ENCODE data around the gene LPAR3. TPM values are rescaled to one million over a fixed set of nuclear protein-coding genes. Genes with fewer than 3 reads are reported as not detected.

The LPAR3 gene, protein sequence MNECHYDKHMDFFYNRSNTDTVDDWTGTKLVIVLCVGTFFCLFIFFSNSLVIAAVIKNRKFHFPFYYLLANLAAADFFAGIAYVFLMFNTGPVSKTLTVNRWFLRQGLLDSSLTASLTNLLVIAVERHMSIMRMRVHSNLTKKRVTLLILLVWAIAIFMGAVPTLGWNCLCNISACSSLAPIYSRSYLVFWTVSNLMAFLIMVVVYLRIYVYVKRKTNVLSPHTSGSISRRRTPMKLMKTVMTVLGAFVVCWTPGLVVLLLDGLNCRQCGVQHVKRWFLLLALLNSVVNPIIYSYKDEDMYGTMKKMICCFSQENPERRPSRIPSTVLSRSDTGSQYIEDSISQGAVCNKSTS
- 0.32 and 0.38 TPM in 2 replicates for polyA plus RNA-seq (2013)

DNA sequence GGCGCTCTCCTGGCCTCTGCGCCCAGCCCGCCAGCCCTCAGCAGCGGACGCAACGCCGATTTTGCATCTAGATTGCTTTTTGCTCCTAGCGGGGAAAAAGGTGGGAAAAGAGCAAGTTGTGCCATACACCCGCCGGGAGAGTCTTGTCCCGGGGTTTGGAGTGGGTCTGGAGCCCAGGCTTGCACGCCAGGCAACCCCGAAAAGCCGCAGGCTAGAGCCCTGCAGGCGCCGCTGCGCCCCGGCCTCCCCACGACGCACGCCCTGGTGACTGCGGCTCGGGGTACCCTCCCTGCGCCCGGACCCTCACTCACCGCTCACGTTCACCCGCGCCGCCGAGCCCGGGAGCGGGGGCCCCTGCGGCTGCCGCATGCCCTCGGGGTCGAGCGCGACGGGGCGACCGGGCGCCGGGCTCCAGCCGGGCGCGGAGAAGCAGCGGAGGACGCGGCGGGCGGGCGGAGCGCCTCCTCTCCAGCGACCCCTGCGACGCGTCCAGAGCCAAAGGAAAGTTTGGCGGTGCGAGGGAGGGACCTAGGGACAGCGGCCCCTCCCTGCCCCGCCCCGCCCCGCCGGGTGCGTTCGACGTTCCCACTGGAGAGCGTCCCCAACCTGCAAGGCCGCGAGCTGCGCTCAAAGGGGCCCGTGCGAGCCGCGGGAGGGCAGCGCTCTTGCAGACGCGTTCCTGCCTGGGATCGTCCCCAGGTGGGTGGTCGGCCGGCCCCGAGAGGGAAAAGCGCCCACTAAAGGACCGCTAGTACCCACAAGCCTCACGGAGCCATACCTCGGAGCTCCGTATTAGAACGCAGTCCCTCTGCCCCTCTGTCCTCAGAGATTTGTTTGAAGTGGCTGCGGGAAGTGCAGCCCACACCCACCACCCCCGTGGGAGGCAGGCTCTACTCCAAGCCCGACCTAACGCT lies at the start of gene LPAR3:
LPAR3 (minus strand) TSS at position 502 of the 914 bp plus-strand sequence. CDS start 27,086 bp downstream, outside the sequence.
- H3K9me3 ChIP-seq (ENCODE audit: insufficient read depth, low read depth, low read length): peaks cover 2% of the 10 kb centered on the region
- no peaks in the 10 kb centered on the region for H3K79me2 ChIP-seq (ENCODE audit: control insufficient read depth, insufficient read depth, low read length, poor library complexity)
- H3K27me3 ChIP-seq (ENCODE audit: insufficient read depth, low read length): peaks cover 26% of the 10 kb centered on the region
- H4K12ac ChIP-seq (ENCODE audit: low read depth, low read length): no peak within 1 kb of the TSS
- no peak within 1 kb of the TSS for H3K27ac ChIP-seq (ENCODE audit: low read depth, low read length)
- H3K23ac ChIP-seq (ENCODE audit: low read length): no peak within 1 kb of the TSS
- no peak within 1 kb of the TSS for H3K18ac ChIP-seq (ENCODE audit: low read length)
- no CpG with 5 or more reads among the region's 93 CpGs for WGBS (ENCODE audit: extremely low coverage, insufficient coverage, insufficient read length)
- H3K4me2 ChIP-seq (ENCODE audit: low read length): peak within 1 kb of the TSS; percentile 89
- no peak within 1 kb of the TSS for H4K8ac ChIP-seq (ENCODE audit: low read depth, low read length)
- DNase-seq: peak in 1 of 2 donors; percentile 64
- no peak within 1 kb of the TSS for H3K14ac ChIP-seq (ENCODE audit: low read length)
- no peak within 1 kb of the TSS for H2BK12ac ChIP-seq (ENCODE audit: low read length)
- no peak within 1 kb of the TSS for H2BK5ac ChIP-seq (ENCODE audit: low read depth, low read length, poor library complexity)
- H3K4me3 ChIP-seq (ENCODE audit: low read depth, low read length): peak within 1 kb of the TSS; percentile 51
- no peak within 1 kb of the TSS for H3K4ac ChIP-seq (ENCODE audit: low read depth, low read length)
- H3K4me1 ChIP-seq (ENCODE audit: control insufficient read depth in 1 of 2, insufficient read depth in 2 of 2, low read length in 2 of 2): peaks cover 0 to 2% of the 10 kb centered on the region in 2 experiments
- no peaks in the 10 kb centered on the region for H3K36me3 ChIP-seq (ENCODE audit: control insufficient read depth in 1 of 2, insufficient read depth in 2 of 2, low read length in 2 of 2)
- no peak within 1 kb of the TSS for H2AFZ ChIP-seq (ENCODE audit: insufficient read depth, low read length, poor library complexity)
- H3K79me1 ChIP-seq (ENCODE audit: low read length): no peaks in the 10 kb centered on the region
- H2AK5ac ChIP-seq (ENCODE audit: low read length): no peak within 1 kb of the TSS
- no peak within 1 kb of the TSS for H2BK120ac ChIP-seq (ENCODE audit: insufficient read depth, low read length, poor library complexity)
- no peak within 1 kb of the TSS for H4K91ac ChIP-seq (ENCODE audit: low read depth, low read length)
- no peak within 1 kb of the TSS for H3K9ac ChIP-seq (ENCODE audit: low read length)

GRCh38 chr1:84941843-84942242 lies 48.8 kb upstream of the LPAR3 start:
- Histone ChIP-seq H3K4me2 (ENCODE audit: low read length) (no peak overlapping the region), H3K27ac (ENCODE audit: low read depth, low read length) (no peak overlapping the region), H2AK5ac (ENCODE audit: low read length) (no peak overlapping the region), H3K4ac (ENCODE audit: low read depth, low read length) (no peak overlapping the region), H3K23ac (ENCODE audit: low read length) (no peak overlapping the region), H2BK120ac (ENCODE audit: insufficient read depth, low read length, poor library complexity) (no peak overlapping the region), H3K9ac (ENCODE audit: low read length) (no peak overlapping the region), H2BK12ac (ENCODE audit: low read length) (no peak overlapping the region), H4K91ac (ENCODE audit: low read depth, low read length) (no peak overlapping the region), H4K12ac (ENCODE audit: low read depth, low read length) (no peak overlapping the region), H3K4me3 (ENCODE audit: low read depth, low read length) (no peak overlapping the region), H3K79me1 (ENCODE audit: low read length) (no peaks in the 10 kb centered on the region), H4K8ac (ENCODE audit: low read depth, low read length) (no peak overlapping the region), H3K18ac (ENCODE audit: low read length) (no peak overlapping the region), H2AFZ (ENCODE audit: insufficient read depth, low read length, poor library complexity) (no peak overlapping the region), H3K9me3 (ENCODE audit: insufficient read depth, low read depth, low read length) (no peaks in the 10 kb centered on the region), H3K27me3 (ENCODE audit: insufficient read depth, low read length) (no peaks in the 10 kb centered on the region), H3K14ac (ENCODE audit: low read length) (no peak overlapping the region), H3K4me1 (ENCODE audit: control insufficient read depth in 1 of 2, insufficient read depth in 2 of 2, low read length in 2 of 2) (peaks cover 0 to 2% of the 10 kb centered on the region in 2 experiments), H3K79me2 (ENCODE audit: control insufficient read depth, insufficient read depth, low read length, poor library complexity) (no peaks in the 10 kb centered on the region), H2BK5ac (ENCODE audit: low read depth, low read length, poor library complexity) (no peak overlapping the region), H3K36me3 (ENCODE audit: control insufficient read depth in 1 of 2, insufficient read depth in 2 of 2, low read length in 2 of 2) (no peaks in the 10 kb centered on the region)
- WGBS (ENCODE audit: extremely low coverage, insufficient coverage, insufficient read length): no CpG with 5 or more reads among the region's 1 CpG
- no peak for DNase-seq

GRCh38 chr1:84940481-84940880 lies 47.5 kb upstream of the LPAR3 start:
- Histone ChIP-seq H3K23ac (ENCODE audit: low read length) (no peak overlapping the region), H3K4me1 (ENCODE audit: control insufficient read depth in 1 of 2, insufficient read depth in 2 of 2, low read length in 2 of 2) (no peaks in the 10 kb centered on the region), H3K79me2 (ENCODE audit: control insufficient read depth, insufficient read depth, low read length, poor library complexity) (no peaks in the 10 kb centered on the region), H3K4me3 (ENCODE audit: low read depth, low read length) (no peak overlapping the region), H3K14ac (ENCODE audit: low read length) (no peak overlapping the region), H3K27me3 (ENCODE audit: insufficient read depth, low read length) (no peaks in the 10 kb centered on the region), H4K12ac (ENCODE audit: low read depth, low read length) (no peak overlapping the region), H2AFZ (ENCODE audit: insufficient read depth, low read length, poor library complexity) (no peak overlapping the region), H3K36me3 (ENCODE audit: control insufficient read depth in 1 of 2, insufficient read depth in 2 of 2, low read length in 2 of 2) (no peaks in the 10 kb centered on the region), H2BK120ac (ENCODE audit: insufficient read depth, low read length, poor library complexity) (no peak overlapping the region), H3K9ac (ENCODE audit: low read length) (no peak overlapping the region), H4K8ac (ENCODE audit: low read depth, low read length) (no peak overlapping the region), H2BK5ac (ENCODE audit: low read depth, low read length, poor library complexity) (no peak overlapping the region), H4K91ac (ENCODE audit: low read depth, low read length) (no peak overlapping the region), H3K4ac (ENCODE audit: low read depth, low read length) (no peak overlapping the region), H2AK5ac (ENCODE audit: low read length) (no peak overlapping the region), H3K79me1 (ENCODE audit: low read length) (no peaks in the 10 kb centered on the region), H3K4me2 (ENCODE audit: low read length) (no peak overlapping the region), H3K9me3 (ENCODE audit: insufficient read depth, low read depth, low read length) (no peaks in the 10 kb centered on the region), H3K18ac (ENCODE audit: low read length) (no peak overlapping the region), H2BK12ac (ENCODE audit: low read length) (no peak overlapping the region), H3K27ac (ENCODE audit: low read depth, low read length) (no peak overlapping the region)
- WGBS (ENCODE audit: extremely low coverage, insufficient coverage, insufficient read length): no CpG with 5 or more reads among the region's 4 CpGs
- DNase-seq: peak in 1 of 2 donors; percentile 69

DNA sequence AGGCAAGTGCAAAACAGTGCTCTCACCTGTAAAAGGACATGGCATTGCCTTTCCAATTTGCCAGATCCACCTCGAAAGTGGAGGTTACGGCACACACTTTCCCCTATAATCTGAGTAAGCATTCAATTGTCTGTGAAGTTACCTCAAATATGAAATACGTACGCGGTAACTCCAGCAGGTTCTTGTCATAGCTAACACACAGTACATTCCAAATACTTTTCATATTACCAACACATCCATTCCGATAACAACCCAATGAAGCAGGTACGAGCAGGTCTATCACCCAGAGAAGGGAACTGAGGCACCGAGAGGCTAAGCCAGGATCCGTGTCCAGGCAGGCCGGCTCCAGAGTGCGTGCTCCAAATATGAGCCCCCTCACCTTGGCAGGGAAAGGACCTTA lies 46.8 kb upstream of the LPAR3 start:
- Histone ChIP-seq H2AFZ (ENCODE audit: insufficient read depth, low read length, poor library complexity) (no peak overlapping the region), H3K9me3 (ENCODE audit: insufficient read depth, low read depth, low read length) (no peaks in the 10 kb centered on the region)

More for the DNA sequence above, 46.8 kb upstream of the LPAR3 start:
- no peaks in the 10 kb centered on the region for H3K36me3 ChIP-seq (ENCODE audit: control insufficient read depth in 1 of 2, insufficient read depth in 2 of 2, low read length in 2 of 2)
- H3K4me3 ChIP-seq (ENCODE audit: low read depth, low read length): no peak overlapping the region
- H3K18ac ChIP-seq (ENCODE audit: low read length): no peak overlapping the region
- H3K4me2 ChIP-seq (ENCODE audit: low read length): no peak overlapping the region
- H3K27ac ChIP-seq (ENCODE audit: low read depth, low read length): no peak overlapping the region
- peak in 1 of 2 donors; percentile 56 for DNase-seq
- no peak overlapping the region for H2BK12ac ChIP-seq (ENCODE audit: low read length)
- H3K79me2 ChIP-seq (ENCODE audit: control insufficient read depth, insufficient read depth, low read length, poor library complexity): no peaks in the 10 kb centered on the region
- H3K4ac ChIP-seq (ENCODE audit: low read depth, low read length): no peak overlapping the region
- H4K12ac ChIP-seq (ENCODE audit: low read depth, low read length): no peak overlapping the region
- H3K27me3 ChIP-seq (ENCODE audit: insufficient read depth, low read length): no peaks in the 10 kb centered on the region
- H2BK5ac ChIP-seq (ENCODE audit: low read depth, low read length, poor library complexity): no peak overlapping the region
- H4K91ac ChIP-seq (ENCODE audit: low read depth, low read length): no peak overlapping the region
- no CpG with 5 or more reads among the region's 11 CpGs for WGBS (ENCODE audit: extremely low coverage, insufficient coverage, insufficient read length)
- no peak overlapping the region for H3K14ac ChIP-seq (ENCODE audit: low read length)
- no peak overlapping the region for H3K9ac ChIP-seq (ENCODE audit: low read length)
- H3K79me1 ChIP-seq (ENCODE audit: low read length): no peaks in the 10 kb centered on the region
- H2BK120ac ChIP-seq (ENCODE audit: insufficient read depth, low read length, poor library complexity): no peak overlapping the region
- H3K4me1 ChIP-seq (ENCODE audit: control insufficient read depth in 1 of 2, insufficient read depth in 2 of 2, low read length in 2 of 2): no peaks in the 10 kb centered on the region
- H3K23ac ChIP-seq (ENCODE audit: low read length): no peak overlapping the region
- H4K8ac ChIP-seq (ENCODE audit: low read depth, low read length): no peak overlapping the region
- H2AK5ac ChIP-seq (ENCODE audit: low read length): no peak overlapping the region
